A673 (cell line): ENCODE results near the gene CPPED1.

ENCODE experiments used
- EZH2 ChIP-seq: fragments of 200-600 bp; sonication (generic); IDR thresholded peaks from 2 replicates; pipeline ENCODE4 v1.6.1; 2017; ENCODE audit warnings: borderline replicate concordance, low read depth, mild to moderate bottlenecking, mixed read lengths, antibody characterized with exemption, low read length; ENCODE audit not compliant: poor library complexity, severe bottlenecking
- TF ChIP-seq, protein P1 (sequence below): fragments of 300-800, 200-600 bp; sonication (generic); conservative IDR thresholded peaks from 2 replicates; pipeline ENCODE4 v1.5.1; 2017; ENCODE audit warnings: low read depth, mild to moderate bottlenecking, antibody characterized with exemption, low read length, moderate library complexity, mixed read lengths

DNA sequence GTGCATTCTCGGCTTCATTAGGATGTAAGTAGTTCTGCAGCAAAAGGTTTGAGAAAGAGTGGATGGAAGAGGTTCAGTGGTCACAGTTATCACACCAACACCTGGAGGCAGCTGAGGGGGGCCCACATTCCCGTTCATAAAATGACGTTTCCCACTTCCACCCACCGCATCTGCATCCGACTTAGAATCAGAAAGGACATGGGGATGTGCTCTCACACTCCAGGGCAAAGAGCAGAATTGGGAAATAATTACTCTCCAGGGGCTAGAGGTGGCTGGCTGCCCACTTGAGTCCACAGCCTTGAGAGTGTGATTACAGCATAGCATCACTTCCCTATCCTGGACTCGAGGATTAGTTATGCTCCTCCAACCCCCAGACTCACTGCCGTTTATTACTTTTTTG lies 122.0 kb downstream of the CPPED1 start:
- TF ChIP-seq, protein P1, sequence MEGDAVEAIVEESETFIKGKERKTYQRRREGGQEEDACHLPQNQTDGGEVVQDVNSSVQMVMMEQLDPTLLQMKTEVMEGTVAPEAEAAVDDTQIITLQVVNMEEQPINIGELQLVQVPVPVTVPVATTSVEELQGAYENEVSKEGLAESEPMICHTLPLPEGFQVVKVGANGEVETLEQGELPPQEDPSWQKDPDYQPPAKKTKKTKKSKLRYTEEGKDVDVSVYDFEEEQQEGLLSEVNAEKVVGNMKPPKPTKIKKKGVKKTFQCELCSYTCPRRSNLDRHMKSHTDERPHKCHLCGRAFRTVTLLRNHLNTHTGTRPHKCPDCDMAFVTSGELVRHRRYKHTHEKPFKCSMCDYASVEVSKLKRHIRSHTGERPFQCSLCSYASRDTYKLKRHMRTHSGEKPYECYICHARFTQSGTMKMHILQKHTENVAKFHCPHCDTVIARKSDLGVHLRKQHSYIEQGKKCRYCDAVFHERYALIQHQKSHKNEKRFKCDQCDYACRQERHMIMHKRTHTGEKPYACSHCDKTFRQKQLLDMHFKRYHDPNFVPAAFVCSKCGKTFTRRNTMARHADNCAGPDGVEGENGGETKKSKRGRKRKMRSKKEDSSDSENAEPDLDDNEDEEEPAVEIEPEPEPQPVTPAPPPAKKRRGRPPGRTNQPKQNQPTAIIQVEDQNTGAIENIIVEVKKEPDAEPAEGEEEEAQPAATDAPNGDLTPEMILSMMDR: no peak
- TF ChIP-seq EZH2: no peak
